K562 (cell line): Measurements from ENCODE around the gene MGAT4B. TPM values are rescaled to one million over a fixed set of nuclear protein-coding genes. Genes with fewer than 3 reads are reported as not detected.

ENCODE experiments used
- E2F6 ChIP-seq, 2 experiments: IDR thresholded peaks; 2 replicates each; pipeline ENCODE4 v1.6.1; 2011; ENCODE audit warnings: borderline replicate concordance in 1 of 2, control low read depth in 1 of 2, low read depth in 1 of 2, low read length in 1 of 2, mild to moderate bottlenecking in 1 of 2, mixed read lengths in 1 of 2, moderate library complexity in 1 of 2; ENCODE audit not compliant: insufficient read depth in 1 of 2, insufficient read length in 1 of 2, poor library complexity in 1 of 2, severe bottlenecking in 1 of 2; ENCODE audit errors: extremely low read depth in 1 of 2
- ELF1 ChIP-seq: fragments of 200-800 bp; sonication (Bioruptor generic); IDR thresholded peaks from 2 replicates; pipeline ENCODE4 v1.6.1; 2016; ENCODE audit warnings: missing genetic modification characterization, missing compliant biosample characterization
- ELK1 ChIP-seq: sonication (generic); formaldehyde crosslinking; IDR thresholded peaks from 2 replicates; pipeline ENCODE4 v1.8.1; 2022; ENCODE audit warnings: missing genetic modification reagents
- GABPA ChIP-seq: fragments of 200-800 bp; sonication (Bioruptor generic); conservative IDR thresholded peaks from 2 replicates; pipeline ENCODE4 v1.6.1; 2016; ENCODE audit warnings: low read depth, missing genetic modification characterization, missing compliant biosample characterization
- GATAD2B ChIP-seq: fragments of 450-650 bp; IDR thresholded peaks from 2 replicates; pipeline ENCODE4 v1.6.1; 2017; ENCODE audit warnings: mild to moderate bottlenecking, borderline replicate concordance
- PBX2 ChIP-seq, 2 experiments: IDR thresholded peaks in 1 of 2; conservative IDR thresholded peaks in 1 of 2; 2 replicates each; pipeline ENCODE4 v1.6.1; 2016; ENCODE audit warnings: low read depth in 2 of 2, mild to moderate bottlenecking in 1 of 2, missing compliant biosample characterization in 1 of 2, missing genetic modification characterization in 1 of 2, moderate library complexity in 1 of 2
- RBM39 ChIP-seq: fragments of 200-400 bp; formaldehyde crosslinking; optimal IDR thresholded peaks from 2 replicates; pipeline ENCODE3; 2018; ENCODE audit warnings: low read depth, low read length
- SAFB2 ChIP-seq: fragments of 200-400 bp; formaldehyde crosslinking; IDR thresholded peaks from 2 replicates; pipeline ENCODE4 v1.6.1; 2018; ENCODE audit warnings: borderline replicate concordance, low read length, low read depth, moderate library complexity; ENCODE audit not compliant: severe bottlenecking
- U2AF1 ChIP-seq: fragments of 200-400 bp; formaldehyde crosslinking; optimal IDR thresholded peaks from 2 replicates; pipeline ENCODE3; 2017; ENCODE audit warnings: mild to moderate bottlenecking, low read depth, low read length, moderate library complexity
- ZNF146 ChIP-seq: IDR thresholded peaks from one replicate; pipeline ENCODE4 v1.6.1; 2018; ENCODE audit warnings: missing compliant biosample characterization; ENCODE audit not compliant: unreplicated experiment
- ZNF407 ChIP-seq: fragments of 450-650 bp; IDR thresholded peaks from 2 replicates; pipeline ENCODE4 v1.6.1; 2016; ENCODE audit warnings: low read depth
- ZNF696 ChIP-seq: fragments of 250-450 bp; sonication (Bioruptor Pico); conservative IDR thresholded peaks from 2 replicates; pipeline ENCODE4 v1.4.0; 2020; ENCODE audit warnings: mild to moderate bottlenecking, moderate library complexity
- polyA plus RNA-seq, 8 experiments: library from polyadenylated mRNA; depleted of rRNA in 4 of 8; stranded (reverse) in 5 of 8; unstranded in 3 of 8; fragments of >200 nt; fragmentation: Nextera tagmentation in 2 of 8; fragmentation: Illumina TruSeq in 1 of 8; extraction: Ambion mirVana in 2 of 8; extraction: Trizol in 1 of 8; gene quantifications; 2 replicates each; pipeline versions ENCODE4 v1.2.1 to v1.2.3, GENCODE V29; 2011 to 2014; ENCODE audit warnings: inconsistent platforms in 1 of 8, missing spikeins in 1 of 8
- total RNA-seq, 7 experiments: library from RNA; depleted of rRNA in 6 of 7; stranded (reverse); fragments of >200 nt in 6 of 7; fragmentation: Illumina TruSeq in 2 of 7; extraction: Trizol in 2 of 7; gene quantifications; 2 replicates each; pipeline versions ENCODE4 v1.2.1 to v1.2.3, GENCODE V29; 2011 to 2021; ENCODE audit warnings: low replicate concordance in 1 of 7

Gene MGAT4B
- total and polyA plus RNA-seq, 9 of the 15 experiments (the other 6 are each of a cell fraction or from before 2014, with no cell fraction given): 0.34 to 133 (median 75.4) TPM

GRCh38 chr5:179820483-179821297 lies 14.0 kb upstream of the MGAT4B start, which contains the start of gene SQSTM1 (continued):
- 0 out of 2 replicates have a peak, but pooled peaks have one; percentile 6 for TF ChIP-seq GABPA (tag)
- TF ChIP-seq GATAD2B: no peak; the same call in 1 of the 2 replicates
- no peak for TF ChIP-seq ELK1
- TF ChIP-seq ZNF146 (CRISPR knock-in tag): peak; percentile 2
- TF ChIP-seq ZNF407: no peak
- TF ChIP-seq E2F6 (IDR thresholded peaks at IDR 0.05; ENCODE audit: borderline replicate concordance in 1 of 2, extremely low read depth in 1 of 2, insufficient read depth in 1 of 2, insufficient read length in 1 of 2, low read depth in 1 of 2, low read length in 1 of 2, poor library complexity in 1 of 2, severe bottlenecking in 1 of 2): peak in 1 of 2 experiments; percentile 52
- TF ChIP-seq RBM39: no peak
- TF ChIP-seq ELF1 (tag): no peak
- no peak for TF ChIP-seq U2AF1
- no peak for TF ChIP-seq ZNF696 (CRISPR knock-in tag)
- no peak for TF ChIP-seq SAFB2
- no peak for TF ChIP-seq PBX2 (CRISPR knock-in tag; IDR thresholded peaks at IDR 0.05; ENCODE audit: low read depth)
- TF ChIP-seq PBX2 (tag; conservative IDR thresholded peaks at IDR 0.05; ENCODE audit: low read depth): no peak
